ENCODE results near the gene SLC44A3. TPM values are rescaled to one million over a fixed set of nuclear protein-coding genes. Genes with fewer than 3 reads are reported as not detected.

SLC44A3 gene
- polyA plus RNA-seq, 1 of the 3 experiments (the other 2 are of a cell fraction), result 2.6 TPM

GRCh38 chr1:94783342-94784189 lies 36.6 kb upstream of the SLC44A3 start:
- Histone ChIP-seq H3K4me1 (ENCODE audit: control insufficient read depth in 1 of 2, insufficient read depth in 2 of 2, low read depth in 1 of 2, low read length in 1 of 2) (peaks cover 10 to 11% of the 10 kb centered on the region in 2 experiments; a peak in 1 of 4 replicates), H3K9me2 (no peaks in the 10 kb centered on the region), H3K36me3 (replicated peaks in 1 of 2; ENCODE audit: control insufficient read depth in 1 of 2, insufficient read depth in 2 of 2, low read length in 1 of 2) (no peaks in the 10 kb centered on the region), H3K27me3 (ENCODE audit: insufficient read depth) (no peaks in the 10 kb centered on the region), H4K20me1 (ENCODE audit: insufficient read depth) (no peaks in the 10 kb centered on the region), H3F3A (replicated peaks; ENCODE audit: insufficient read depth) (no peaks in the 10 kb centered on the region), H3K27ac (ENCODE audit: low read depth in 2 of 2, low read length in 1 of 2) (peak overlapping the region; percentile 45 to 58; a peak in 3 of 4 replicates), H2AFZ (ENCODE audit: low read depth) (no peak overlapping the region), H3K4me2 (peak overlapping the region; percentile 42; the same call in 1 of the 2 replicates), H3K9ac (no peak overlapping the region), H3K9me3 (no peaks in the 10 kb centered on the region), H3K79me2 (ENCODE audit: insufficient read depth) (no peaks in the 10 kb centered on the region), H3K4me3 (ENCODE audit: low read depth in 2 of 2, low read length in 1 of 2) (no peak overlapping the region)
- ChIA-PET CTCF (interaction anchor here (0.6 kb wide), 1 partner anchor 71 kb away, joined by 3 read pairs; no protein-coding TSS in a partner anchor), POLR2A (no interaction called here)
- WGBS (ENCODE audit: low lambda C conversion rate), result 88% methylated on average over 12 of the region's 12 CpGs
- no peak for TF ChIP-seq RAD21 (IDR thresholded peaks at IDR 0.05; ENCODE audit: low read length)
- TF ChIP-seq TCF12 (IDR thresholded peaks at IDR 0.05), result peak; percentile 78
- no peak for TF ChIP-seq ZBTB33 (IDR thresholded peaks at IDR 0.05; ENCODE audit: borderline replicate concordance, low read depth)
- TF ChIP-seq EP300 (IDR thresholded peaks at IDR 0.05; ENCODE audit: borderline replicate concordance in 1 of 2, low read depth in 1 of 2, low read length in 1 of 2), result no peak; a peak in 1 of 4 replicates
- TF ChIP-seq, protein P1, sequence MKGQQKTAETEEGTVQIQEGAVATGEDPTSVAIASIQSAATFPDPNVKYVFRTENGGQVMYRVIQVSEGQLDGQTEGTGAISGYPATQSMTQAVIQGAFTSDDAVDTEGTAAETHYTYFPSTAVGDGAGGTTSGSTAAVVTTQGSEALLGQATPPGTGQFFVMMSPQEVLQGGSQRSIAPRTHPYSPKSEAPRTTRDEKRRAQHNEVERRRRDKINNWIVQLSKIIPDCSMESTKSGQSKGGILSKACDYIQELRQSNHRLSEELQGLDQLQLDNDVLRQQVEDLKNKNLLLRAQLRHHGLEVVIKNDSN (IDR thresholded peaks at IDR 0.05; ENCODE audit: borderline replicate concordance, low read depth), result no peak
- TF ChIP-seq YY1 (IDR thresholded peaks at IDR 0.05; ENCODE audit: low read depth), result no peak
- no peak for TF ChIP-seq TAF1 (IDR thresholded peaks at IDR 0.05; ENCODE audit: borderline replicate concordance, low read depth, low read length)
- no peak for TF ChIP-seq EZH2phosphoT487 (IDR thresholded peaks at IDR 0.05; ENCODE audit: borderline replicate concordance, low read depth)
- TF ChIP-seq RXRA (IDR thresholded peaks at IDR 0.05; ENCODE audit: borderline replicate concordance, low read depth), result no peak
- no peak; the same call in 1 of the 2 replicates for TF ChIP-seq POLR2AphosphoS5 (IDR thresholded peaks at IDR 0.05; ENCODE audit: low read depth, low read length)
- peak; percentile 43; the same call in 1 of the 2 replicates for TF ChIP-seq JUND (IDR thresholded peaks at IDR 0.05)
- TF ChIP-seq MEF2A (IDR thresholded peaks at IDR 0.05; ENCODE audit: borderline replicate concordance, low read depth), result no peak
- no peak for TF ChIP-seq GABPA (IDR thresholded peaks at IDR 0.05; ENCODE audit: low read depth)
- no peak for TF ChIP-seq FOSL2 (IDR thresholded peaks at IDR 0.05; ENCODE audit: borderline replicate concordance, low read depth)
- TF ChIP-seq, protein P2, sequence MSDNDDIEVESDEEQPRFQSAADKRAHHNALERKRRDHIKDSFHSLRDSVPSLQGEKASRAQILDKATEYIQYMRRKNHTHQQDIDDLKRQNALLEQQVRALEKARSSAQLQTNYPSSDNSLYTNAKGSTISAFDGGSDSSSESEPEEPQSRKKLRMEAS (IDR thresholded peaks at IDR 0.05; ENCODE audit: low read depth), result no peak
- TF ChIP-seq IRF3 (IDR thresholded peaks at IDR 0.05; ENCODE audit: low read depth, low read length), result no peak
- TF ChIP-seq NFIC (IDR thresholded peaks at IDR 0.05; ENCODE audit: borderline replicate concordance), result peak; percentile 82
- no peak for TF ChIP-seq RCOR1 (IDR thresholded peaks at IDR 0.05; ENCODE audit: low read length)
- TF ChIP-seq PBX3 (IDR thresholded peaks at IDR 0.05), result peak; percentile 82
- TF ChIP-seq, protein P3, sequence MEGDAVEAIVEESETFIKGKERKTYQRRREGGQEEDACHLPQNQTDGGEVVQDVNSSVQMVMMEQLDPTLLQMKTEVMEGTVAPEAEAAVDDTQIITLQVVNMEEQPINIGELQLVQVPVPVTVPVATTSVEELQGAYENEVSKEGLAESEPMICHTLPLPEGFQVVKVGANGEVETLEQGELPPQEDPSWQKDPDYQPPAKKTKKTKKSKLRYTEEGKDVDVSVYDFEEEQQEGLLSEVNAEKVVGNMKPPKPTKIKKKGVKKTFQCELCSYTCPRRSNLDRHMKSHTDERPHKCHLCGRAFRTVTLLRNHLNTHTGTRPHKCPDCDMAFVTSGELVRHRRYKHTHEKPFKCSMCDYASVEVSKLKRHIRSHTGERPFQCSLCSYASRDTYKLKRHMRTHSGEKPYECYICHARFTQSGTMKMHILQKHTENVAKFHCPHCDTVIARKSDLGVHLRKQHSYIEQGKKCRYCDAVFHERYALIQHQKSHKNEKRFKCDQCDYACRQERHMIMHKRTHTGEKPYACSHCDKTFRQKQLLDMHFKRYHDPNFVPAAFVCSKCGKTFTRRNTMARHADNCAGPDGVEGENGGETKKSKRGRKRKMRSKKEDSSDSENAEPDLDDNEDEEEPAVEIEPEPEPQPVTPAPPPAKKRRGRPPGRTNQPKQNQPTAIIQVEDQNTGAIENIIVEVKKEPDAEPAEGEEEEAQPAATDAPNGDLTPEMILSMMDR (IDR thresholded peaks at IDR 0.05), result no peak
- no peak for TF ChIP-seq SMC3 (IDR thresholded peaks at IDR 0.05; ENCODE audit: low read depth, low read length)
- no peak for TF ChIP-seq TEAD4 (IDR thresholded peaks at IDR 0.05; ENCODE audit: borderline replicate concordance, insufficient read depth)
- no peak for TF ChIP-seq FOXJ3 (CRISPR knock-in tag; IDR thresholded peaks at IDR 0.05)
- no peak for TF ChIP-seq MXI1 (IDR thresholded peaks at IDR 0.05; ENCODE audit: low read depth, low read length)
- no peak for TF ChIP-seq RFX5 (IDR thresholded peaks at IDR 0.05; ENCODE audit: low read length)
- DNase-seq, result no peak

Data from SK-N-SH (cell line).